Mesothelial cell of epicardium (in vitro differentiated cells): ENCODE measurements around the gene DISC1. TPM values are rescaled to one million over a fixed set of nuclear protein-coding genes. Genes with fewer than 3 reads are reported as not detected.

Experiments
- DNase-seq, 2 experiments: peaks; one replicate each; pipeline ENCODE4 v3.0.0; 2021; ENCODE audit warnings: low spot score in 2 of 2; ENCODE audit not compliant: unreplicated experiment in 2 of 2
- H3K27ac Mint-ChIP-seq: 2 replicates; pipeline ENCODE4 v1.8.0; 2021; ENCODE audit warnings: mixed read lengths
- H3K27me3 Mint-ChIP-seq: 2 replicates; pipeline ENCODE4 v1.8.0; 2021; ENCODE audit warnings: low read depth, mixed read lengths
- H3K36me3 Mint-ChIP-seq: 2 replicates; pipeline ENCODE4 v1.8.0; 2021; ENCODE audit warnings: mixed read lengths
- H3K4me1 Mint-ChIP-seq: 2 replicates; pipeline ENCODE4 v1.8.0; 2021; ENCODE audit warnings: mixed read lengths
- H3K4me3 Mint-ChIP-seq: 2 replicates; pipeline ENCODE4 v1.8.0; 2021; ENCODE audit warnings: mild to moderate bottlenecking, moderate library complexity, mixed read lengths
- H3K9me3 Mint-ChIP-seq: 2 replicates; pipeline ENCODE4 v1.8.0; 2021; ENCODE audit warnings: mixed read lengths
- CTCF ChIP-seq: fragments of 200-600 bp; sonication (generic); IDR thresholded peaks from one replicate; pipeline ENCODE4 v1.5.0; 2021; ENCODE audit warnings: antibody characterized with exemption; ENCODE audit not compliant: unreplicated experiment
- total RNA-seq: library from RNA; stranded (reverse); gene quantifications from 3 replicates; pipeline ENCODE4 v1.2.1, GENCODE V29; 2021

The DISC1 gene
- total RNA-seq = 9.1 to 11.4 TPM (median 9.1 TPM) in 3 replicates

GRCh38 chr1:231626535-231626950 is at the start of gene DISC1:
Gene DISC1, plus strand, starts transcription at chr1:231626790. Its CDS starts 78 bp downstream, at chr1:231626868.
- Mint-ChIP-seq H3K27ac (peak within 1 kb of the TSS; percentile 80), H3K27me3 (peaks cover 33% of the 10 kb centered on the region), H3K36me3 (no peaks in the 10 kb centered on the region), H3K4me3 (peak within 1 kb of the TSS; percentile 79), H3K9me3 (peaks cover 6% of the 10 kb centered on the region), H3K4me1 (peaks cover 20% of the 10 kb centered on the region)
- DNase-seq = peak; percentile 72 to 83
- no peak for TF ChIP-seq CTCF

GRCh38 chr1:231576804-231577718 is 49.5 kb upstream of the DISC1 start:
- no peaks in the 10 kb centered on the region for H3K27me3 Mint-ChIP-seq
- peaks cover 3% of the 10 kb centered on the region for H3K4me1 Mint-ChIP-seq
- no peak for TF ChIP-seq CTCF
- peaks cover 2% of the 10 kb centered on the region for H3K36me3 Mint-ChIP-seq
- no peak for DNase-seq
- no peak overlapping the region for H3K27ac Mint-ChIP-seq
- no peaks in the 10 kb centered on the region for H3K9me3 Mint-ChIP-seq
- H3K4me3 Mint-ChIP-seq = no peak overlapping the region

GRCh38 chr1:231580874-231581273 is 45.7 kb upstream of the DISC1 start:
- no peaks in the 10 kb centered on the region for H3K27me3 Mint-ChIP-seq
- H3K9me3 Mint-ChIP-seq = no peaks in the 10 kb centered on the region
- H3K36me3 Mint-ChIP-seq = peaks cover 2% of the 10 kb centered on the region
- H3K4me3 Mint-ChIP-seq = no peak overlapping the region
- peaks cover 10% of the 10 kb centered on the region for H3K4me1 Mint-ChIP-seq
- H3K27ac Mint-ChIP-seq = no peak overlapping the region
- TF ChIP-seq CTCF = no peak
- no peak for DNase-seq

GRCh38 chr1:231581859-231582258 is 44.7 kb upstream of the DISC1 start:
- no peak overlapping the region for H3K27ac Mint-ChIP-seq
- no peaks in the 10 kb centered on the region for H3K27me3 Mint-ChIP-seq
- no peak for DNase-seq
- no peak for TF ChIP-seq CTCF
- H3K4me3 Mint-ChIP-seq = no peak overlapping the region
- peaks cover 10% of the 10 kb centered on the region for H3K4me1 Mint-ChIP-seq
- peaks cover 2% of the 10 kb centered on the region for H3K36me3 Mint-ChIP-seq
- H3K9me3 Mint-ChIP-seq = no peaks in the 10 kb centered on the region

- Mint-ChIP-seq H3K36me3 (peaks cover 2% of the 10 kb centered on the region), H3K9me3 (no peaks in the 10 kb centered on the region), H3K27ac (no peak overlapping the region), H3K4me1 (peaks cover 10% of the 10 kb centered on the region), H3K27me3 (no peaks in the 10 kb centered on the region), H3K4me3 (no peak overlapping the region)
- TF ChIP-seq CTCF = no peak
- DNase-seq = no peak
These were observed 43.2 kb upstream of the DISC1 start for GRCh38 chr1:231583376-231583775.
